Activated CD4-positive, CD25-positive, alpha-beta regulatory T cell treated with anti-CD3 and anti-CD28 coated beads, Interleukin-2, amount 50 U/mL, for 72 hours (primary cell): Measurements from ENCODE around the gene BCKDHA.
"Not testable (repeated sequence)": the region's sequence is repeated elsewhere in the genome, so short reads cannot be mapped to it uniquely, and the experiment has no call there.

ENCODE experiments used
- DNase-seq: peaks from one replicate; pipeline ENCODE4 v3.0.0; 2021

The BCKDHA gene

GRCh38 chr19:41408256-41408655, 10.6 kb downstream of the BCKDHA start:
- DNase-seq: no peak

GRCh38 chr19:41408846-41409245, 11.2 kb downstream of the BCKDHA start:
- DNase-seq: not testable (repeated sequence)

- no peak for DNase-seq
Measured at GRCh38 chr19:41409288-41409687, 11.7 kb downstream of the BCKDHA start.

GRCh38 chr19:41410336-41411054, 12.9 kb downstream of the BCKDHA start:
- no peak for DNase-seq

GRCh38 chr19:41411100-41411967, 13.7 kb downstream of the BCKDHA start:
- no peak for DNase-seq

- no peak for DNase-seq
Measured at GRCh38 chr19:41411968-41412265, 14.3 kb downstream of the BCKDHA start.

- no peak for DNase-seq
Measured at GRCh38 chr19:41412953-41413352, 15.3 kb downstream of the BCKDHA start.

GRCh38 chr19:41413947-41414346, 16.3 kb downstream of the BCKDHA start:
- no peak for DNase-seq

- no peak for DNase-seq
Measured at GRCh38 chr19:41414461-41414860, 16.8 kb downstream of the BCKDHA start.

- DNase-seq: no peak
Measured at GRCh38 chr19:41415154-41415571, 17.5 kb downstream of the BCKDHA start.

GRCh38 chr19:41416194-41416674, 18.6 kb downstream of the BCKDHA start:
- DNase-seq: no peak

- no peak for DNase-seq
Measured at GRCh38 chr19:41420101-41420880, 22.7 kb downstream of the BCKDHA start.

GRCh38 chr19:41421314-41421713, 23.7 kb downstream of the BCKDHA start:
- DNase-seq: no peak

- no peak for DNase-seq
Measured at GRCh38 chr19:41421973-41422372, 24.4 kb downstream of the BCKDHA start.

GRCh38 chr19:41422456-41422855, 24.8 kb downstream of the BCKDHA start:
- DNase-seq: no peak

- DNase-seq: no peak
Measured at GRCh38 chr19:41422955-41423354, 25.3 kb downstream of the BCKDHA start.

GRCh38 chr19:41424335-41425173, 26.9 kb downstream of the BCKDHA start:
- DNase-seq: no peak

GRCh38 chr19:41425174-41426115, 27.8 kb downstream of the BCKDHA start:
- no peak for DNase-seq

- no peak for DNase-seq
Measured at GRCh38 chr19:41426116-41426841, 28.7 kb downstream of the BCKDHA start.

GRCh38 chr19:41426952-41427646, 29.5 kb downstream of the BCKDHA start, which contains the start of gene B3GNT8:
TSS of gene B3GNT8 (minus strand) at chr19:41427374. CDS start at chr19:41426778, 596 bp downstream.
- DNase-seq: peak; percentile 39
